GM21717 (cell line): ENCODE results near the gene FREM3.
"Not testable (repeated sequence)": the region's sequence is repeated elsewhere in the genome, so short reads cannot be mapped to it uniquely, and the experiment has no call there.

Experiments
- ATAC-seq: cut with Tn5 transposase; IDR thresholded peaks from one replicate; pipeline ENCODE4 v1.9.1; 2021; ENCODE audit warnings: mild to moderate bottlenecking, moderate library complexity; ENCODE audit not compliant: unreplicated experiment

Gene FREM3

DNA sequence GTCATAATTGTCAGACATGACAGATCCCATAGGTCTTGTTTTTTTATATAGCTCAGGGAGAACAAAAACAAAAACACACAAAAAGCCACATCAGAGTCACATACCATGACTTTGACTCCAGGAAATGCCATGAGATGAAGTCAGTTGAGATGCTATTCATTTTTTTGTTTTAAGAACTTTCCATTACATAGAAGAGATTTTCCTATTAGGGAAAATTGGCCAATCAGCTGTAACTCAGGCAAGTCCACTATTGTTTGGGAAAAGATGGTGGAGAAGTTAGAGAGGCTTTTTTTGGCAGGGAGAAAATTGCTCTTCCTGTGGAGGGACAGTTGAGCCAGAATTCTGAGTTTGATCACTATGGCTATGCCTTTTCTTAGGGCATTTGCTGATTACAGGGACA is 114.4 kb downstream of the FREM3 start:
- ATAC-seq = no peak

DNA sequence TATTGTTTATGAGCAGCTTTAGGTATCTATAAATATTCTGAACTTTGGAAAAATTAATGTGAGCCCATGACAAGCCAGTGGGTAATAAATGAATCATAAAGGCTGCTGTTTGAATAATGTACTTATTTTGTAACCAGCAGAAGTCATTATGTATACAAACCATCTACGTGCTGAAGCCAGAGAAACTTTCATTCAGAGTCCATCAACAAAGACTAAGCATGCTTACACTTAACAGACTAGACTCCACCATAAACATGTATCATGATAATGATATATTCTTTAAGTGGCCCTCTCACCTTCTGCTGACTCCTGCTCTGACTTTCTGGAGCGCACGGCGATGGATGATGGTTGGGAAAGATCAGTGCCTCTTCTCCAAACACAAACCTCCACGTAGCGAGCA is 114.9 kb downstream of the FREM3 start:
- no peak for ATAC-seq

DNA sequence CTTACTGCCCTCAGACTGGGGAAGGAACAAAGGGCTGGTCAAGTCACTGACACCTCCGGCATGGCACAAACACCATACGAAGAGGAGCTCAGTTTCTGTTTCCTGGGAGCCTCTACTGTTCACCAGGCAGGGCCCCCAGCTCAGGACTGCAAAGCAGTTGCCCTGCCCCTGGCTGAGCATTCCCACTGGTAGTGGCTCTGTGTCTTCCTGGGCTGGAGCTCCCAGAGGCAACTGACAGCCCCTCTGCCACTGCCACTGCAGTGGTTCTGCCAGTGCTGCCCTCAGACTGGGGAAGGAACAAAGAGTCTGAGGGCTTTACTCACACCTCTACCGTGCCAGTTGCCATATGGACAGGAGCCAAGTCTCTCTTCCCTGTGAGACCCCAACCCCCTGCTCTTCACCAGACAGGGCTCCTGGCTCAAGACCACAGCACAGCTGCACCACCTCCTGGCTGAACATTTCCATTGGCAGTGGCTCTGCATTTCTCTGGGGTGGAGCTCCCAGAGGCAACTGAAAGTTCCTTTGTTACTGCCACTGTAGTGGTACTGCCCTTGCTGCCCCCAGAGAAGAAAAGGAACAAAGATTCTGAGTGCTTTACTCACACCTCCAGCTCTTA is 119.0 kb downstream of the FREM3 start:
- ATAC-seq = no peak

DNA sequence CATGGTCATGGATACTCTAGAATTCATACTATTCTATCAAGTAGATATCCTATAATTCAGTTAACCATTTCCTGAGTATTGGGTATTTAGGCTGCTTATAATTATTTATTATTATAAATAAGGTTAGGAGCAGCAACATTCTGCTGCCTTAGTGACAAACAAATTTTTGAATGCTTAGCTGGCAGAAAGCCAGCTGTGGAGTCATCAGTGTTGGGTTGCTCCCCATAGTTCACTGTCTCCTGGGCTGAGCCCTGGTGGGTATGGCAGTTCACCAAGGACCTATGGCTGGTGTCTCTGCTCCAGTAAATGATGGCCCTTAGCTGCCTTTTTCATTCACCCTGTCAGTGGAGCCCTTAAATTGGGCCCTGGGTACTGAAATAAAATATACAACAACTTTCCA is 125.1 kb downstream of the FREM3 start:
- ATAC-seq = no peak

DNA sequence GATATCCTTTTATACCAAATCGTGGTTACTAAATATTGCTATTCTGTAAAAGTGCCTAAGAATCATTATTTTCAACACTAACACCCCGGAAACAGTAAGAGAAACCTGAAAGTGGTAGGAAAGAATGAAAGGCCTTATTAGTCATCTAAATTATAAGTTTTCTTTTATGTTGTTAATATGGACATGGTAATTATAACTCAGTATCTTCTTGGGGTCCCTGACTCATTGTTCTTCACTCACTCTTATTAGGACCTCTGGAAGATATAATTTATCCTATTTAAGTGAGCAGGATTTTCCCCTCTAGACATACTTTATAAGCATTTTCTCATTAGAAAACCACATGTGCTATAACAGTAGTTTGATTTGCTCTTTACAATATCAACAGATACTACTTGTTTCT is 136.0 kb downstream of the FREM3 start:
- ATAC-seq = no peak

DNA sequence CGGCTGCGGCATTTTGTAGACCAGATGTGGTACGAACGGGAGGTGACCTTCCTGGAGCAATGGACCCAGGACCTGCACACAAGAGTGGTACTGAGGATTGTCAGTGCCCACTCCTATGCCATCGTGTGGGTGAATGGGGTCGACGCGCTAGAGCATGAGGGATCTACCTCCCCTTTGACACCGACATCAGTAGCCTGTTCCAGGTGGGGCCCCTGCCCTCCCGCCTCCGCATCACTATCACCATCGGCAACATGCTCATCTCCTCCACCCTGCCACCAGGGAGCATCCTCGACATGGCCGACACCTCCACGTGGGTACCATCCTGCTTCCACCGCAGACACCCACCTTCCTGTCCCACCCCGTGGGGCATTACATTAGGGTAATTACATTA is 140.7 kb downstream of the FREM3 start:
- ATAC-seq = peak; percentile 30

DNA sequence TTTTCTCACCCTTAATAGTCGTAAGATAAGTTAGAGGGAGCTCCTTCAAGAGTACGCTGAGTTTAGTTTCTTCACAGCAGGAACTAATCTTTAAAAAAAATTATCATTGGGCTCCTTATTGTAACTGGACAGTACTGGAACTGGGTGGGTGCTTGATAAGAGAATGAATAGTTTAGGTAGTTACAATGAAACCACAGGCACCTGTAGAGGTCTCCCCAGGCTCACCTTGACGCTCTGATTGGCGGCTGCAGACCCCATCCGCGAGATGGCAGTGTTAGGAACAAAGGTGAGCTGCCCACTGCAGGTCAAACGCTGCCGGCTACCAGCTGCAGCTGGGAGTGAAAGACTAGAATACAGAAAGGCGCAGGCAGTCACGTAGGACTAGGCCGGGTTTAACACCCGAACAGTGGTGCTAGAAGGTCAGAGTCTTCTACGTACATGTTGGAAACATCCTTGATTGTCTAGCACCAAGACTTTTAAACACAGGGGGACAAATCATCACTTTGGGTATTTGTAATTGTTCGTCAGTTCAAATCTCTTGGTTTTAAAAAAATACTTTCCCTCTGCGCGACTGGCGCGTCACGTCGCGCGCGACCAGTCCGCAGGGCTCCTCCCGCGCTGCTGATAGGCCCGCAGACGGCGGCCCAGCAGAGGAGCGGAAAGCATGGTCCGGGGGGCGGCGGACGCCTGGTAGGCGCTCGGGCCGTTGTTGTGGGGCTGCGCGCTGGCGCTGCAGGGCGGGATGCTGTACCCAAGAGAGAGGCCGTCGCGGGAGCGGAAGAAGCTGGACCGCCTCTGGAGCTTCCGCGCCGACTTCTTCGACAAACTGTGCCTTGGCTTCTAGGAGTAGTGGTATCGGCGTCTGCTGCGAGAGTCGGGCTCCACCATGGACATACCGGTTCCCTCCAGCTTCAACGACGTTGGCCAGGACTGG is 141.4 kb downstream of the FREM3 start:
- peak; percentile 77 for ATAC-seq

DNA sequence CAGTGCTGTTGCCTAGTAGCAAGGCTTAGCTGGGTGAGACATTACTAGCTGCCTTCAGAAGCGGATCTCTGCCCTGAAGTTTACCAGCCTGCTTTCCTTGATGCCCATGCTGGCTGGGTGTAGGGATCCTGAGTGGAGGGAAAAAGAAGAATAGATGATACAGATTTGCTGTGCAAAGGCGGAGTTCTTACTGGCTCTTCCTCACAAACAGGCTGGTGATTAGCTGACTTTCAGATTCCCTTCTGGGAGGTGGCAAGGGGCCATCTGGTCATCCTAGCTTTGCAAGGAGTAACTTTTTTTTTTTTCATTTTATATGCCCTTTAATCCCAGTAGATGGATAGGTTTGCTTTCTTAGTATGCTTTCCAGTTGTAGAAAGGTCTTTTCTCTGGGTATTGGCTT is 142.2 kb downstream of the FREM3 start:
- no peak for ATAC-seq

DNA sequence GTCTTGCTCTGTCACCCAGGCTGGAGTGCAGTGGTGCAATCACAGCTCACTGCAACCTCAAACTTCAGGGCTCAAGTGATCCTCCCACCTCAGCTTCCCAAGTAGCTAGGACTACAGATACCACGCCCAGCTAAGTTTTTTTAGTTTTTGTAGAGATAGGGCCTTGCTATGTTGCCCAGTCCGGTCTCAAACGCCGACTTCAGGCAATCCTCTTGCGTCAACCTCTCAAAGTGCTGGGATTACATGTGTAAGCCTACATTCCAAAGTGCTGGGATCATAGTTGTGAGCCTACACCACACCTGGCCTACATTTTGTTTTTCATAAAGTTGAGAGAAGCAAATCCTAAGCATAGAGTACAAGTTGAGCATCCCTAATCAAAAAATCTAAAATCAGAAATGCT is 144.8 kb downstream of the FREM3 start:
- no peak for ATAC-seq

DNA sequence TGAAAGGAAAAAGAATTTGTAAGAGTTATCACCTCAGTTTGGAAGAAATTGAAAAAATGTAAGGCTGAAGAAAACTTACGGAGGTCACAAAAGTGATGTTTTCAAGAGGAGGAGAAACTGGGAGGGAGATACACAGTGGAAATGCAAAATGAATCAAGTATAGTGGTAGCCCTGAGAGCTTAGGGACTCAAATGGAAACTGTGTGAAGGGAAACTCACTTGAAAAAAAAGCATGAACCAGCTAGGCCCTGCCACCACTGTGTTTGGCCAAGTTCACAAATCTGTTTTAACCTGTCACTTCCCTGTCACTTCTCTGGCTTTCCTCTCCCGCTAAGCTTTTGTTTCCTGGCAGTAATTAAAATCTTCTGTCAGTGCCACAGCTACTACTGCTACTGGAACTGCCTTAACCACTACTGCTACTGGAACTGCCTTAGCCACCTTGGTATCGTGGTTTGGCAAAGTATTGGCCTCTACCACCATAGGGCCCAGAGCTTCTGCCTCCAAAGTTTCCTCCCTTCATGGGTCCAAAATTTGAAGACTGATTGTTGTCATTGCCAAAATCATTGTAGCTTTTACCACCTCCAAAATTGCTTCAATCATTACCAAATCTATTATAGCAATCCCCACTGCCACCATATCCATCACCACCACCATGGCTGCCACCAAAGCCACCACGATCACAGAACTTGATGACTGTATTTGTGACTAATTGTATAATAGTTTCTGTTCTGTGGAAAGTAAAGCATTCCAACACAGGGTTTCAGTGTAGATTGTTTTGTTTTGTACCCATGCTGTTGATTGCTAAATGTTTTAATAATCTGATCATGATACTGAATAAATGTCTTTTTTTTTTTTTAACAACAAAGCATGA is 145.5 kb downstream of the FREM3 start:
- peak; percentile 77 for ATAC-seq

DNA sequence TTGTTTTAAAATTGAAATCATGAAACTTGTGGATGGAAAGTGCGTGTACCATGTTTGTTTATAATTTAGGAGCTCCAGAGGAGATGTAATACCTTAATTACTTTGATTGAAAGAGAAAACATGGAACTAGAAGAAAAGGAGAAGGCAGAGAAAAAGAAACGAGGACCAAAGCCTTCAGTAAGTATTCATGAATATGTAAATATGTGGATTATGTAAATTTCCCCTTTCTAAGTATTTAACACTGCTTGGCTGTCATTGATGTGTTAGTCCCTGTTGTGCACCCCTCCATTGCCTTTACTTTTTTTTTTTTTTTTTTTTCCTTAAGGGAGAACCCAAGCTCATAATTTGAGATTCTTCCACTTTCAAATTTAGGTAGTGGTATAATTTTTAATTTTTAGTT is 150.5 kb downstream of the FREM3 start:
- ATAC-seq = no peak

DNA sequence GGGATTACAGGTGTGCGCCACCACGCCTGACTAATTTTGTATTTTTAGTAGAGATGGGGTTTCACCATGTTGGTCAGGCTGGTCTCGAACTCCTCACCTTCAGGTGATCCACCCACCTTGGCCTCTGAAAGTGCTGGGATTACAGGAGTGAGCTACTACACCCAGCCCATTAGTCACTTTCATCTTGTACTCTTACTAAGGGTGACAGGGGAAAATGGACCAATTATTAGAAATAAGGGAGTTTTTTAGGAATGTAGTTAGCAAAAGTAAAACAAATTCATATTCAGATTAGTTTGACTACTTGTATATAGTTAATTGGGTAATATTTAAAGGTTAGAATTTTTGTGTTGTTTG is 160.8 kb downstream of the FREM3 start:
- no peak for ATAC-seq

DNA sequence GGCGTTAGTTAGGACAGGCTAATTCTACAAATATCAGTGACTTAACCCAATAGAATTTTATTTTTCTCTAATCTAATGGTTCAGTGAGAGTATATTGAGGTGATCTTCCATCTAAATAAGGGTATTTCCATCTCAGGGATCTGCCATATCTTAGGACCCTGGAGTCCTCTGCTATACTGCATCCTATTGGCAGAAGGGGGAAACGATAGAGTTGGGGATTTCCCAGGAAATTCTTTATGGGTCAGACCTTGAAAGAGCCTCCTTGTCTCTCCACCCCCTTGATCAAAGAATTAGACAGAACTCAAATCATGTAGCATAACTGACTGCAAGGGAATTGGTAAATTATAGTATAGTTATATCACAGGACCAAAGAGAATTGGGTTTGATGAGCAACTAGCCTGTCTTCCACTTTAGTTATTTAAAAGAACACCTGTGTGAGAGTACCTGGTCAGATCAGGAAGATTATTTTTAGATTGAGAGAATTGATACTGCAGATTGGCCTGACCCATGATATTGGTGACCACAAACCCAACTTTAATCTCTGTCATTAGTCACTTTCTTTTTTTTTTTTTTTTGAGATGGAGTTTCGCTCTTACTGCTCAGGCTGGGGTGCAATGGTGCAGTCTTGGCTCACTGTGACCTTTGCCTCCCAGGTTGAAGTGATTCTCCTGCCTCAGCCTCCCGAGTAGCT is 161.4 kb downstream of the FREM3 start:
- no peak for ATAC-seq

DNA sequence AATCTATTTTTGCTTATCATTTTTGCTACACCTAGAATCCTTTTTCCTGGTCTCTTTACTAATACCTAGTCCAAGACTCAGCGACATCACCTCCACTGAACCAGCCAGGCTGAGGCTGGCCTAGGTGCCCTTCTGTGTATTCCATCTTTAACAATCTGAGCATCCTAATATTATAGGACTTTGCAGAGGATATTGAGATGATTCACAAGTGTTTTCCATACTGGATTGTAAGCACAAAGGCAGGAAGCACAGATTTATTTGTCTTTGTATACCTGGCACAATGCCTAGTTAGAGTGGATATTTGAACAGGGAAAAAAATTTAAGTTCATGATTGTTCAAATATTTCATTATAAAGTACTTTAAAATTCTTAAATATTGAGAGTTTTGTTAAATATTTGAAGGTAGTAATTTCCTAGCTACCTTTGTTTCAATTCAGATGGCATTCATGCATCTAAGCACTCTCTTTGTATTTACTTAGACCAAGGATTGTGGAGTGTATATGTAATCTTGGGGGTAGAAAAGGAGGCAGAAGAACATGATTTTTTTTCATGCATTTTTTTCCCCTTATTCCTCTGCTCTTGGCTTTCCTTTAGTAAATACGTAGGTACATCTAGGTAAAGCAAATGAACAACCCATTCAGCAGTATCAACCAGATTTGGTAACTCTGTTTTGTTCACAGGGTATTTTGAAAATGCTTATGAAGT is 168.5 kb downstream of the FREM3 start:
- no peak for ATAC-seq

DNA sequence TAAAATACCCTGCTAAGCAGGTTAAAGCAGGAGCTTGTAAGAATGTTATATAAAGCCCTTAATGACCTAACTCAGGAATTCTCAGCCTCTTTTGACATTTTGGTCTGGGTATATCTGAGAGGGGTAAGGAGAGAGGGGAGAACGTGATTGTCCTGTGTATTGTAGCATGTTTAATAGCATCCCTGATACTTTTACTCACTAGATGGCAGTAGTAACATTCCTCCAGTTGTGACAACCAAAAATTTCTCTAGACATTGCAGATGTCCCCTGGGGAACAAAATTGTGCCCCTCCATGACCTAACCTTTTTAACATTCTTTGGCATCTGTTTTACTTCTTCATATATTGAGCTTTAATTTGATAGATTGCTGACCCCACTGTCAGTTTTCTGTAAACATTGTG is 169.1 kb downstream of the FREM3 start:
- ATAC-seq = no peak

DNA sequence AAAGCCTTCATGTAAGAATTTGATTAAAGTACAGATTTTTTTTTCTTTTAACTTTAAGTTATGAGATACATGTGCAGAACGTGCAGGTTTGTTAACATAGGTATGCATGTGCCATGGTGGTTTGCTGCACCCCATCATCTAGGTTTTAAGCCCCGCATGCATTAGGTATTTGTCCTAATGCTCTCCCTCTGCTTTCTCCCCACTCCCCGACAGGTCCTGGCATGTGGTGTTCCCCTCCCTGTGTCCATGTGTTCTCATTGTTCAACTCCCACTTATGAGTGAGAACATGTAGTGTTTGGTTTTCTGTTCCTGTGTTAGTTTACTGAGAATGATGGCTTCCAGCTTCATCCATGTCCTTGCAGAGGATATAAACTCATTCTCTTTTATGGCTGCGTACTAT is 172.4 kb downstream of the FREM3 start:
- not testable (repeated sequence) for ATAC-seq
